AG09309 (cell line): ENCODE data around the gene JAKMIP1.

Experiments used
- DNase-seq: peaks from one replicate; pipeline ENCODE4 v3.0.0-alpha.2; 2010; ENCODE audit warnings: low read depth
- H3K4me3 ChIP-seq: 2 replicates; pipeline ENCODE4 v1.5.1; 2011; ENCODE audit warnings: mild to moderate bottlenecking, low read depth, low read length, moderate library complexity; ENCODE audit not compliant: control insufficient read depth
- TF ChIP-seq, protein P1 (sequence below): IDR thresholded peaks from 2 replicates; pipeline ENCODE4 v1.5.1; 2011; ENCODE audit warnings: mild to moderate bottlenecking, low read depth, low read length, inconsistent platforms; ENCODE audit not compliant: insufficient read depth, control insufficient read depth; ENCODE audit errors: missing control alignments

JAKMIP1 gene

DNA sequence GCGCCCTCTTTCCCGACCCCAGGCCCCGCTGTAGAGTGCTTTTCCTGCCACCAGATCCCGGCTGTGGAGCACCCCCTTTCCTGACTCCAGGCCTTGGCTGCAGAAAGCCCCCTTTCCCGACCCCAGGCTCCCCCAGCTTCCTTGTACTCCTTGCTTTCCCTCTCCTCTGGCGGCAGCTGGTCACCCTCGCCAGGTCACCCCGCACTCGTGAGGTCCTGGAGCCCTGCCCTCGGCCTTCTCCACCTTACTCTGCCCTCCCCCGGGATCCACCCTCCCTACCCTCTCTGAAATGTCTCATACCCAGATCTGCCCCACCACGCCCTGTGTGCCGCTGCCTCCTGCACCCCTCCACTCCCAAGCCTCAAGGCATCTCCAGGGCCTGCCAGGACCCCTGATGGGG, 157.2 kb downstream of the JAKMIP1 start:
- no peak overlapping the region for H3K4me3 ChIP-seq
- TF ChIP-seq, protein P1, sequence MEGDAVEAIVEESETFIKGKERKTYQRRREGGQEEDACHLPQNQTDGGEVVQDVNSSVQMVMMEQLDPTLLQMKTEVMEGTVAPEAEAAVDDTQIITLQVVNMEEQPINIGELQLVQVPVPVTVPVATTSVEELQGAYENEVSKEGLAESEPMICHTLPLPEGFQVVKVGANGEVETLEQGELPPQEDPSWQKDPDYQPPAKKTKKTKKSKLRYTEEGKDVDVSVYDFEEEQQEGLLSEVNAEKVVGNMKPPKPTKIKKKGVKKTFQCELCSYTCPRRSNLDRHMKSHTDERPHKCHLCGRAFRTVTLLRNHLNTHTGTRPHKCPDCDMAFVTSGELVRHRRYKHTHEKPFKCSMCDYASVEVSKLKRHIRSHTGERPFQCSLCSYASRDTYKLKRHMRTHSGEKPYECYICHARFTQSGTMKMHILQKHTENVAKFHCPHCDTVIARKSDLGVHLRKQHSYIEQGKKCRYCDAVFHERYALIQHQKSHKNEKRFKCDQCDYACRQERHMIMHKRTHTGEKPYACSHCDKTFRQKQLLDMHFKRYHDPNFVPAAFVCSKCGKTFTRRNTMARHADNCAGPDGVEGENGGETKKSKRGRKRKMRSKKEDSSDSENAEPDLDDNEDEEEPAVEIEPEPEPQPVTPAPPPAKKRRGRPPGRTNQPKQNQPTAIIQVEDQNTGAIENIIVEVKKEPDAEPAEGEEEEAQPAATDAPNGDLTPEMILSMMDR = no peak
- no peak for DNase-seq

- TF ChIP-seq, protein P1 = no peak
- no peak overlapping the region for H3K4me3 ChIP-seq
- no peak for DNase-seq
Observed at GRCh38 chr4:6042293-6043063, 157.9 kb downstream of the JAKMIP1 start.

DNA sequence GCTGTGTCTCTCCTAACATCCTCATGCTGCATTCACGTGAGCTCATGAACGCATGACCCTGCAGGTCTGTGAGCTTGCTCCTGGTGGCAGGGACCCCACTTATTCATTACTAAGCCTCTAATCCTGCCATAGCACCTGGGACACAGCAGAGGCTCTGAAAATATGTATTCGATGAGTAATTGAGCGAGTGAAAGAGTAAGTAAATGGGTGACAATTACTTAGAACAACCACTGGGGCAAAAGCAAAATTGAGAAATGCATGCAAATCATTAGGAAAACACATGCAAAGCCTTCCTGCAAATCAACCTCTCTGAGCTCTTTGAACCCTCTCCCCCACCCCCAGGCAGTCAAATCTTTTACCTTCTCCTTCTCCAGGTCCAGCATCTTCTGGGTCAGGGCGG, 158.5 kb downstream of the JAKMIP1 start:
- no peak for DNase-seq
- H3K4me3 ChIP-seq = no peak overlapping the region
- TF ChIP-seq, protein P1 = no peak

DNA sequence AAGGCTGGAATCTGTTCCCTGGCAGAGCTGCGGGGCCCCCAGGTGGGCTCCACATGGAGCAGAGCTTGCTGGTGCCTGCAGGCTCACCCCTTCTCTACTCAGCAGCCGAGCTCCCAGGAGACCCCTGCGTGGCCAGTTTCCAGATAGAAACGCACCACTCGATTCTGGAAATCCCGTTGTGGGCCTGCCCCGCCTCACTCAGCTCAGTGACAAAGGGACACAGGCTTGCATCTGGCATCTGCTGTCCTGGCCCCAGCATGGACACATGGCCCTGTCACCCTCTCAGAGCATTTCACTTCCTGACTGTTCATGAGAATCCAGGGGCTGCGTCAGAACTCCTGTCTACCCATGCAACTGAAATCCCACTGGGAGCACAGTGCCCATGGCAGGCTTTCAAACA, 161.6 kb downstream of the JAKMIP1 start:
- no peak overlapping the region for H3K4me3 ChIP-seq
- DNase-seq = no peak
- TF ChIP-seq, protein P1 = no peak

- H3K4me3 ChIP-seq = no peak overlapping the region
- TF ChIP-seq, protein P1 = no peak
Observed at GRCh38 chr4:6035786-6036185, 164.6 kb downstream of the JAKMIP1 start.

DNA sequence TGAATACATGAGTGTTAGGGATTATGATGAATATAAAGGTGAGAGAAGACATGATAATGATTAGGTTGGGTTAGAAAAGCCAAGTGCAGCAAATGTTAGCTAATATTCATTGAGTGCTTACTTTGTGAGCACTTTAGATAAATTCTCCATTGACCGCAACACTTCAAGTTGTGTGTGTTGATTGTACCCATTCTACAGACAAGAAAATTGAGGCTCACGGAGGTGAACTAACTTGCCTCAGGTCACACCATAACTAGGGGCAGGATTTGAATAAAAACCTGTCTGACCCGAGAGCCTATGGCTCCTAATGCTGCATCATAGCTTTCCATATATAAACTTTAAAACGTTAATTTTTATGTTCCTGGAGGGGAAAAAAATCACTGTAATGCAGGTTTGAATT, 167.0 kb downstream of the JAKMIP1 start:
- TF ChIP-seq, protein P1 = no peak
- H3K4me3 ChIP-seq = no peak overlapping the region
- no peak for DNase-seq

More at GRCh38 chr4:6035786-6036185, 164.6 kb downstream of the JAKMIP1 start:
- no peak for DNase-seq
